HepG2 (cell line): ENCODE data around the gene RPL36. TPM values are rescaled to one million over a fixed set of nuclear protein-coding genes. Genes with fewer than 3 reads are reported as not detected.

ENCODE experiments used
- ATAC-seq: fragments of 200-7000 bp; cut with Tn5 transposase; 3 replicates; pipeline ENCODE4 v1.9.1; 2020; ENCODE audit warnings: mild to moderate bottlenecking, moderate library complexity
- BruUV-seq: library from RNA; stranded (reverse); fragments of 400-500 nt; replicated peaks from 2 replicates; lab custom pipeline; 2021; lab: Mats Ljungman, UMichigan
- CTCF ChIA-PET: fragments of 300-600 bp; formaldehyde crosslinking; extraction: SDS; loops from one replicate; lab custom pipeline; 2021; ENCODE audit warnings: low total read pairs, inconsistent platforms, low intra/inter-chr PET ratio; lab: Yijun Ruan, JAX
- POLR2A ChIA-PET: fragments of 350-600 bp; sonication (Branson Sonifier 250); formaldehyde crosslinking; loops from one replicate; lab custom pipeline; 2020; ENCODE audit warnings: antibody characterized with exemption, inconsistent platforms; lab: Yijun Ruan, JAX
- DNase-seq: peaks from one replicate; pipeline ENCODE4 v3.0.0-alpha.2; 2015; ENCODE audit warnings: low spot score
- FAIRE-seq: peaks from 3 replicates; lab custom pipeline; 2011; peaks lifted over from hg19 to GRCh38; lab: Jason Lieb, UNC
- H2AFZ ChIP-seq: one replicate; pipeline ENCODE4 v1.6.1; 2011; ENCODE audit warnings: low read length, inconsistent platforms
- H3K27ac ChIP-seq: fragments of 300-600 bp; 3 replicates; pipeline ENCODE4 v1.8.0; 2011; ENCODE audit warnings: mixed run types, mild to moderate bottlenecking, mixed read lengths, low read length, inconsistent platforms; ENCODE audit not compliant: insufficient read depth; ENCODE audit errors: extremely low read length
- H3K27me3 ChIP-seq, 2 experiments: fragments of 200-600 bp in 1 of 2; 2 replicates in 1 of 2; 3 replicates in 1 of 2; pipeline versions ENCODE4 v1.6.0 to v1.8.0; 2011; ENCODE audit warnings: low read length in 2 of 2, mild to moderate bottlenecking in 2 of 2, moderate library complexity in 2 of 2, inconsistent platforms in 1 of 2; ENCODE audit not compliant: insufficient read depth in 2 of 2, control insufficient read depth in 1 of 2
- H3K36me3 ChIP-seq, 2 experiments: fragments of 200-600 bp in 1 of 2; replicated peaks in 1 of 2; 2 replicates in 1 of 2; 3 replicates in 1 of 2; pipeline versions ENCODE4 v1.5.1 to v1.8.0; 2011; ENCODE audit warnings: low read length in 2 of 2, inconsistent platforms in 1 of 2; ENCODE audit not compliant: insufficient read depth in 2 of 2, control insufficient read depth in 1 of 2
- H3K4me1 ChIP-seq: 2 replicates; pipeline ENCODE4 v1.5.1; 2012; ENCODE audit warnings: low read length, inconsistent platforms; ENCODE audit not compliant: insufficient read depth
- H3K4me2 ChIP-seq: 2 replicates; pipeline ENCODE4 v1.6.0; 2011; ENCODE audit warnings: low read depth, low read length, inconsistent platforms
- H3K4me3 ChIP-seq, 3 experiments: fragments of 200-600 bp in 1 of 3; sonication (generic), shearing (Covaris generic) in 1 of 3; replicated peaks in 1 of 3; 2 replicates each; pipeline ENCODE4 v1.5.1; 2011 to 2016; ENCODE audit warnings: low read length in 3 of 3, inconsistent platforms in 2 of 3, low read depth in 2 of 3, mild to moderate bottlenecking in 2 of 3, control low read depth in 1 of 3, mixed read lengths in 1 of 3; ENCODE audit not compliant: insufficient read depth in 1 of 3
- H3K79me2 ChIP-seq: one replicate; pipeline ENCODE4 v1.6.1; 2011; ENCODE audit warnings: low read length, inconsistent platforms; ENCODE audit not compliant: insufficient read depth
- H3K9ac ChIP-seq: 2 replicates; pipeline ENCODE4 v1.6.0; 2011; ENCODE audit warnings: mild to moderate bottlenecking, low read depth, low read length, inconsistent platforms; ENCODE audit not compliant: insufficient read depth
- H3K9me3 ChIP-seq: 2 replicates; pipeline ENCODE4 v1.5.1; 2012; ENCODE audit warnings: mild to moderate bottlenecking, low read length
- H4K20me1 ChIP-seq: 2 replicates; pipeline ENCODE4 v1.6.0; 2011; ENCODE audit warnings: inconsistent platforms, mild to moderate bottlenecking, low read length, moderate library complexity; ENCODE audit not compliant: insufficient read depth
- AGO1 ChIP-seq: fragments of 200-400 bp; formaldehyde crosslinking; IDR thresholded peaks from 2 replicates; pipeline ENCODE4 v1.6.1; 2017; ENCODE audit warnings: mild to moderate bottlenecking, low read depth, low read length, moderate library complexity; ENCODE audit not compliant: poor library complexity, severe bottlenecking
- AGO2 ChIP-seq: fragments of 200-400 bp; formaldehyde crosslinking; optimal IDR thresholded peaks from 2 replicates; pipeline ENCODE3; 2017; ENCODE audit warnings: mild to moderate bottlenecking, low read depth, low read length, moderate library complexity
- BCL6 ChIP-seq: IDR thresholded peaks from 2 replicates; pipeline ENCODE4 v1.6.1; 2016; ENCODE audit warnings: missing genetic modification reagents, missing compliant biosample characterization
- DMAP1 ChIP-seq: IDR thresholded peaks from 2 replicates; pipeline ENCODE4 v1.6.1; 2016
- ERF ChIP-seq: IDR thresholded peaks from 2 replicates; pipeline ENCODE4 v1.6.1; 2018; ENCODE audit warnings: missing biosample characterization, missing genetic modification reagents
- ISX ChIP-seq: sonication (generic); formaldehyde crosslinking; conservative IDR thresholded peaks from 2 replicates; pipeline ENCODE4 v1.5.0; 2020; ENCODE audit warnings: missing genetic modification reagents
- POLR2A ChIP-seq, 2 experiments: IDR thresholded peaks; 2 replicates each; pipeline ENCODE4 v1.6.1; 2011; ENCODE audit warnings: low read depth in 2 of 2, low read length in 2 of 2, mild to moderate bottlenecking in 1 of 2, moderate library complexity in 1 of 2; ENCODE audit not compliant: insufficient read depth in 1 of 2
- POLR2G ChIP-seq: fragments of 200-400 bp; formaldehyde crosslinking; IDR thresholded peaks from 2 replicates; pipeline ENCODE4 v1.6.1; 2018; ENCODE audit warnings: mild to moderate bottlenecking, low read depth, low read length, moderate library complexity
- ZBTB38 ChIP-seq: sonication (generic); formaldehyde crosslinking; IDR thresholded peaks from 2 replicates; pipeline ENCODE4 v1.5.1; 2020; ENCODE audit warnings: mild to moderate bottlenecking, missing genetic modification reagents
- ZNF225 ChIP-seq: sonication (generic); formaldehyde crosslinking; IDR thresholded peaks from 2 replicates; pipeline ENCODE4 v1.4.0; 2020; ENCODE audit warnings: mild to moderate bottlenecking, missing genetic modification reagents
- ZNF335 ChIP-seq: sonication (generic); formaldehyde crosslinking; IDR thresholded peaks from 2 replicates; pipeline ENCODE4 v1.4.0; 2020; ENCODE audit warnings: missing genetic modification reagents
- ZNF766 ChIP-seq: sonication (generic); formaldehyde crosslinking; IDR thresholded peaks from 2 replicates; pipeline ENCODE4 v1.5.0; 2020; ENCODE audit warnings: missing genetic modification reagents, borderline replicate concordance
- WGBS: methylation state at CpG from one replicate; pipeline ENCODE4 v1.1.6; 2017; ENCODE audit warnings: low lambda C conversion rate; 5-methylcytosine and 5-hydroxymethylcytosine counted together
- in situ Hi-C: cut with HindIII; loops from 2 replicates; pipeline ENCODE4 v1.10.0; 2017; ENCODE audit warnings: low pct_unique_long_range_greater_than_20kb; ENCODE audit not compliant: extremely low pct_ligation_motif_present
- intact Hi-C: fragments of 100-400 bp; cut with micrococcal nuclease; formaldehyde crosslinking; loops from one replicate; pipeline ENCODE4 v1.10.0; 2022; ENCODE audit not compliant: unreplicated experiment
- polyA plus RNA-seq, 8 experiments: library from polyadenylated mRNA; depleted of rRNA in 3 of 8; stranded (reverse) in 7 of 8; unstranded in 1 of 8; fragments of >200 nt; fragmentation: Illumina TruSeq in 4 of 8; extraction: Trizol in 4 of 8; gene quantifications; 2 replicates each; pipeline versions ENCODE4 v1.2.1 to v1.2.3, GENCODE V29; 2011 to 2016; ENCODE audit warnings: low read depth in 4 of 8, missing spikeins in 1 of 8, mixed read lengths in 1 of 8; ENCODE audit not compliant: insufficient read depth in 1 of 8
- total RNA-seq, 5 experiments: library from RNA; depleted of rRNA; stranded (reverse); fragments of >200 nt; fragmentation: Illumina TruSeq; extraction: Trizol; gene quantifications; 2 replicates each; pipeline ENCODE4 v1.2.3, GENCODE V29; 2016; ENCODE audit warnings: low read depth in 1 of 5
- TF ChIP-seq, protein P1 (sequence below), 2 experiments: sonication (generic) in 1 of 2; formaldehyde crosslinking in 1 of 2; IDR thresholded peaks; 2 replicates each; pipeline versions ENCODE4 v1.4.0 to v1.6.1; 2016 to 2020; ENCODE audit warnings: borderline replicate concordance in 1 of 2, low read depth in 1 of 2, mild to moderate bottlenecking in 1 of 2, missing genetic modification reagents in 1 of 2

The RPL36 gene
- total and polyA plus RNA-seq, 2 of the 13 experiments (the other 11 are each of a cell fraction or from before 2014, with no cell fraction given) = 706 to 740 TPM

DNA sequence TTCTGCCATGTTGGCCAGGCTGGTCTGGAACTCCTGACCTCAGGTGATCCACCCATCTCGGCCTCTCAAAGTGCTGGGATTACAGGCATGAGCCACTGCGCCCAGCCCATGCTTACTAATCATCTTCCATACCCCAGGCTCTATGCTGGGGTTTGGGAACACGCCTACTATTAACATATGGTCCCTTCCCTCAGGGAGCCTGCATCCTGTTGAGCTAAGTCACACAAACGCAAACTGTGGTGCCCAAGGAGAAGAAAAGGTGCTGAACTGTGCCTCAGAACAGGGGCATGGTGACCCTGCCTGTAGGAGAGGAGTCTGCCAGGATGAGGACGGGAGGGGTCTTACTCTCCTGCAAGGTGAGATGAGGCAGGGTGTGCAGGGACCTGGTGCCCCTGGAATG, 15.4 kb upstream of the RPL36 start:
- Histone ChIP-seq H3K9me3 (no peaks in the 10 kb centered on the region), H3K27me3 (no peaks in the 10 kb centered on the region), H3K4me3 (no peak overlapping the region), H3K9ac (no peak overlapping the region), H3K27ac (no peak overlapping the region), H3K36me3 (peaks cover 2 to 7% of the 10 kb centered on the region in 2 experiments; a peak in 3 of 5 replicates), H3K79me2 (peaks cover 3% of the 10 kb centered on the region), H4K20me1 (no peaks in the 10 kb centered on the region), H2AFZ (no peak overlapping the region), H3K4me1 (peaks cover 15% of the 10 kb centered on the region), H3K4me2 (no peak overlapping the region)
- BruUV-seq = no TSS peak
- intact Hi-C loops (no loop called here), in situ Hi-C loops (no loop called here)
- WGBS = 98% methylated on average over 5 of the region's 5 CpGs
- DNase-seq (no peak), ATAC-seq (no peak), FAIRE-seq (no peak)
- POLR2A ChIA-PET = no interaction called here
- CTCF ChIA-PET = no interaction called here
- TF ChIP-seq POLR2G (0 out of 2 replicates have a peak, but pooled peaks have one; percentile 1), ZNF335 (CRISPR knock-in tag) (no peak)

DNA sequence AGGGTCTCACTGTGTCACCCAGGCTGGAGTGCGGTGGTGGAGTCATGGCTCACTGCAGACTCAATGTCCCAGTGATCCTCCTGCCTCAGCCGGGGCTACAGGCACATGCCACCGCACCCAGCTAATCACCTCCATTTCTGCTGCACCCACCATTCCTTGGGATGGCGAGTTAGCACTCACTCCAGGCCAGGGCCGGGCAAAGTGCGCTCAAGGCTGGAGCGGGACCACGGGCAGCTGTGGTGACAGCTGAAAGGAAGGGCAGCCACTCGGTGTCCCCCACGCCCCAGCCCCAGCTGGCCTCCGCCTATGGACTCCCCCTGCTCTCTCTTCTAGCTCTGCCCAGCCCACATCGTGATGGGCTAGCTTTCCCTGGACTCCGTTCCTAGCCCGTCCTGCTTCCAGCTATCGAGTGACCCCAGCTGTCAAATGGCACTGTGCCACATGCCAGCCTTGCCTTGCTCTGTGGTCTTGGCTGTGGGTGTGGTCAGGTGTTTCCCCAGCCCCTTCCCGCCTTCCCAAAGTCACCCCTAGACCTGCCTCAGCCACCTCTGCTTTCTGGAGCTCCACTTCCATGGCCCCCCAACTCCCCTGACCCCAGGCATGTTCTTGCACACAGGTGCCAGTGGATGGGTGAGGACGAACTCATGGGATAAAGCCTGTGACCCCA, 13.9 kb upstream of the RPL36 start:
- H3K36me3 ChIP-seq = peaks cover 0 to 5% of the 10 kb centered on the region in 2 experiments; a peak in 2 of 5 replicates
- H3K4me1 ChIP-seq = peaks cover 19% of the 10 kb centered on the region
- in situ Hi-C loops (no loop called here), intact Hi-C loops (no loop called here)
- no peaks in the 10 kb centered on the region; a peak in 1 of 5 replicates for H3K27me3 ChIP-seq
- no peak overlapping the region for H3K27ac ChIP-seq
- H3K9ac ChIP-seq = no peak overlapping the region
- H4K20me1 ChIP-seq = no peaks in the 10 kb centered on the region
- ChIA-PET POLR2A (interaction anchor here (0.7 kb wide), 1 partner anchor 14 kb away, joined by 3 read pairs; the partner anchor contains the start of gene RPL36), CTCF (no interaction called here)
- TF ChIP-seq DMAP1 = no peak
- no peak for TF ChIP-seq ERF (CRISPR knock-in tag)
- peak; percentile 31; the same call in 1 of the 2 replicates for TF ChIP-seq POLR2G
- peak; percentile 44 for TF ChIP-seq AGO1
- no peak for TF ChIP-seq ZNF225 (CRISPR knock-in tag)
- TF ChIP-seq, protein P1, sequence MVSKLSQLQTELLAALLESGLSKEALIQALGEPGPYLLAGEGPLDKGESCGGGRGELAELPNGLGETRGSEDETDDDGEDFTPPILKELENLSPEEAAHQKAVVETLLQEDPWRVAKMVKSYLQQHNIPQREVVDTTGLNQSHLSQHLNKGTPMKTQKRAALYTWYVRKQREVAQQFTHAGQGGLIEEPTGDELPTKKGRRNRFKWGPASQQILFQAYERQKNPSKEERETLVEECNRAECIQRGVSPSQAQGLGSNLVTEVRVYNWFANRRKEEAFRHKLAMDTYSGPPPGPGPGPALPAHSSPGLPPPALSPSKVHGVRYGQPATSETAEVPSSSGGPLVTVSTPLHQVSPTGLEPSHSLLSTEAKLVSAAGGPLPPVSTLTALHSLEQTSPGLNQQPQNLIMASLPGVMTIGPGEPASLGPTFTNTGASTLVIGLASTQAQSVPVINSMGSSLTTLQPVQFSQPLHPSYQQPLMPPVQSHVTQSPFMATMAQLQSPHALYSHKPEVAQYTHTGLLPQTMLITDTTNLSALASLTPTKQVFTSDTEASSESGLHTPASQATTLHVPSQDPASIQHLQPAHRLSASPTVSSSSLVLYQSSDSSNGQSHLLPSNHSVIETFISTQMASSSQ (IDR thresholded peaks at IDR 0.05; ENCODE audit: low read depth) = no peak
- TF ChIP-seq, protein P1 (CRISPR knock-in tag; IDR thresholded peaks at IDR 0.05; ENCODE audit: borderline replicate concordance) = no peak
- 0 out of 4 replicates have a peak, but pooled peaks of 1 of the 2 experiments have one; percentile 29 for TF ChIP-seq POLR2A (IDR thresholded peaks at IDR 0.05; ENCODE audit: insufficient read depth in 1 of 2, low read depth in 2 of 2, low read length in 2 of 2)
- TF ChIP-seq ISX (CRISPR knock-in tag) = no peak
- TF ChIP-seq ZBTB38 = 0 out of 2 replicates have a peak, but pooled peaks have one; percentile 63
- peak; percentile 27 for TF ChIP-seq AGO2
- no peak for TF ChIP-seq ZNF766 (CRISPR knock-in tag)
- no peak for TF ChIP-seq BCL6 (CRISPR knock-in tag)
- ATAC-seq (no peak), FAIRE-seq (no peak), DNase-seq (no peak)
- WGBS = 85% methylated on average over 12 of the region's 17 CpGs
- H3K79me2 ChIP-seq = peaks cover 7% of the 10 kb centered on the region
- H3K4me2 ChIP-seq = no peak overlapping the region
- no peak overlapping the region for H2AFZ ChIP-seq
- H3K9me3 ChIP-seq = no peaks in the 10 kb centered on the region
- BruUV-seq = no TSS peak
- H3K4me3 ChIP-seq = no peak overlapping the region
